Measurements from ENCODE around the gene STRADB.

STRADB gene

GRCh38 chr2:201451292-201452057 lies at the start of gene STRADB, which contains the start of gene TRAK2:
TSS of gene STRADB (plus strand) at chr2:201451740. CDS start at chr2:201454841, 3,101 bp downstream.
TSS of gene TRAK2 (minus strand) at chr2:201451458. CDS start at chr2:201420507, 30,951 bp downstream.
- TF ChIP-seq, protein P1, sequence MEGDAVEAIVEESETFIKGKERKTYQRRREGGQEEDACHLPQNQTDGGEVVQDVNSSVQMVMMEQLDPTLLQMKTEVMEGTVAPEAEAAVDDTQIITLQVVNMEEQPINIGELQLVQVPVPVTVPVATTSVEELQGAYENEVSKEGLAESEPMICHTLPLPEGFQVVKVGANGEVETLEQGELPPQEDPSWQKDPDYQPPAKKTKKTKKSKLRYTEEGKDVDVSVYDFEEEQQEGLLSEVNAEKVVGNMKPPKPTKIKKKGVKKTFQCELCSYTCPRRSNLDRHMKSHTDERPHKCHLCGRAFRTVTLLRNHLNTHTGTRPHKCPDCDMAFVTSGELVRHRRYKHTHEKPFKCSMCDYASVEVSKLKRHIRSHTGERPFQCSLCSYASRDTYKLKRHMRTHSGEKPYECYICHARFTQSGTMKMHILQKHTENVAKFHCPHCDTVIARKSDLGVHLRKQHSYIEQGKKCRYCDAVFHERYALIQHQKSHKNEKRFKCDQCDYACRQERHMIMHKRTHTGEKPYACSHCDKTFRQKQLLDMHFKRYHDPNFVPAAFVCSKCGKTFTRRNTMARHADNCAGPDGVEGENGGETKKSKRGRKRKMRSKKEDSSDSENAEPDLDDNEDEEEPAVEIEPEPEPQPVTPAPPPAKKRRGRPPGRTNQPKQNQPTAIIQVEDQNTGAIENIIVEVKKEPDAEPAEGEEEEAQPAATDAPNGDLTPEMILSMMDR (conservative IDR thresholded peaks at IDR 0.05; ENCODE audit: low read depth, low read length) = no peak
- H3K4me3 ChIP-seq (IDR thresholded peaks at IDR 0.05; ENCODE audit: insufficient read depth, low read depth, low read length) = peak within 1 kb of the TSS; percentile 90
- H3K4me2 ChIP-seq = peak within 1 kb of the TSS; percentile 89
- peak within 1 kb of the TSS; percentile 84 for H2AFZ ChIP-seq (ENCODE audit: low read depth)
- H3K79me2 ChIP-seq (ENCODE audit: insufficient read depth, low read depth) = peaks cover 10% of the 10 kb centered on the region; the same call in 1 of the 2 replicates
- H3K27ac ChIP-seq = peak within 1 kb of the TSS; percentile 60
- no peaks in the 10 kb centered on the region for H3K36me3 ChIP-seq (ENCODE audit: insufficient read depth)
- H4K20me1 ChIP-seq (ENCODE audit: insufficient read depth) = no peaks in the 10 kb centered on the region
- no peaks in the 10 kb centered on the region; the same call in 1 of the 2 replicates for H3K27me3 ChIP-seq (ENCODE audit: insufficient read depth, low read depth)
- peak within 1 kb of the TSS; percentile 64 for H3K9ac ChIP-seq
- H3K4me1 ChIP-seq (ENCODE audit: low read depth, poor library complexity, severe bottlenecking) = peaks cover 38% of the 10 kb centered on the region

GRCh38 chr2:201401815-201402214 lies 49.7 kb upstream of the STRADB start:
- Histone ChIP-seq H3K4me2 (no peak overlapping the region), H3K79me2 (ENCODE audit: insufficient read depth, low read depth) (no peaks in the 10 kb centered on the region), H3K4me1 (ENCODE audit: low read depth, poor library complexity, severe bottlenecking) (peaks cover 8% of the 10 kb centered on the region)

GRCh38 chr2:201402651-201403562 lies 48.6 kb upstream of the STRADB start:
- Histone ChIP-seq H4K20me1 (ENCODE audit: insufficient read depth) (no peaks in the 10 kb centered on the region), H3K36me3 (ENCODE audit: insufficient read depth) (no peaks in the 10 kb centered on the region; the same call in 1 of the 2 replicates), H3K4me1 (ENCODE audit: low read depth, poor library complexity, severe bottlenecking) (peaks cover 10% of the 10 kb centered on the region), H3K79me2 (ENCODE audit: insufficient read depth, low read depth) (no peaks in the 10 kb centered on the region), H3K9ac (no peak overlapping the region), H3K4me3 (IDR thresholded peaks at IDR 0.05; ENCODE audit: insufficient read depth, low read depth, low read length) (no peak overlapping the region), H3K27ac (no peak overlapping the region), H3K27me3 (ENCODE audit: insufficient read depth, low read depth) (no peaks in the 10 kb centered on the region), H3K4me2 (no peak overlapping the region), H2AFZ (ENCODE audit: low read depth) (no peak overlapping the region)
- TF ChIP-seq, protein P1 (conservative IDR thresholded peaks at IDR 0.05; ENCODE audit: low read depth, low read length) = no peak

More at GRCh38 chr2:201401815-201402214, 49.7 kb upstream of the STRADB start:
- no peak overlapping the region for H3K9ac ChIP-seq
- H3K27ac ChIP-seq = no peak overlapping the region
- no peaks in the 10 kb centered on the region for H3K27me3 ChIP-seq (ENCODE audit: insufficient read depth, low read depth)
- H3K36me3 ChIP-seq (ENCODE audit: insufficient read depth) = no peaks in the 10 kb centered on the region; the same call in 1 of the 2 replicates
- TF ChIP-seq, protein P1 (conservative IDR thresholded peaks at IDR 0.05; ENCODE audit: low read depth, low read length) = no peak
- no peaks in the 10 kb centered on the region for H4K20me1 ChIP-seq (ENCODE audit: insufficient read depth)
- no peak overlapping the region for H3K4me3 ChIP-seq (IDR thresholded peaks at IDR 0.05; ENCODE audit: insufficient read depth, low read depth, low read length)
- H2AFZ ChIP-seq (ENCODE audit: low read depth) = no peak overlapping the region

DNA sequence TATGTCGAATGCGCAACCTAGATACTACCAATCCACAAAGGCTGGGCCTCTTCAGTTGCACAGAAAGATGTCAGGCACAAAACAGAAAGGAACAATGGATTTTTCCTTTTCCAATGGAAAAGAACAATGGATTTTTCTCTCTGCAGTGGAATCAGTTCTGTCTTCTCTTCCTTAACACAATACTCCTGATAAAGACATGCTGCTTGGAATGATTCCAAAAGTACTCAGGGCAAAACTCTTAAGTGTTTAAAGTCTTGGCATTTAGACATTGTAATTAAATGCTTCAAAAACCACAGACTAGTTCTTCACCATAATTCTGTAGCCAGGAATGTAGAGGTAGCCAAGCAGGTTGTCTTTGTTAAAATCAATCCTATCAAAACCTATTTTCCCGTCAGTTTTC lies 47.7 kb upstream of the STRADB start:
- H3K4me3 ChIP-seq (IDR thresholded peaks at IDR 0.05; ENCODE audit: insufficient read depth, low read depth, low read length) = no peak overlapping the region
- H3K36me3 ChIP-seq (ENCODE audit: insufficient read depth) = no peaks in the 10 kb centered on the region
- H3K4me2 ChIP-seq = no peak overlapping the region
- H2AFZ ChIP-seq (ENCODE audit: low read depth) = no peak overlapping the region
- no peaks in the 10 kb centered on the region for H3K27me3 ChIP-seq (ENCODE audit: insufficient read depth, low read depth)
- TF ChIP-seq, protein P1 (conservative IDR thresholded peaks at IDR 0.05; ENCODE audit: low read depth, low read length) = no peak
- H4K20me1 ChIP-seq (ENCODE audit: insufficient read depth) = no peaks in the 10 kb centered on the region
- no peaks in the 10 kb centered on the region for H3K79me2 ChIP-seq (ENCODE audit: insufficient read depth, low read depth)
- no peak overlapping the region for H3K9ac ChIP-seq
- H3K4me1 ChIP-seq (ENCODE audit: low read depth, poor library complexity, severe bottlenecking) = peaks cover 10% of the 10 kb centered on the region
- H3K27ac ChIP-seq = no peak overlapping the region

Measured in KMS-11 (cell line).